ENCODE measurements around the gene EML1. TPM values are rescaled to one million over a fixed set of nuclear protein-coding genes. Genes with fewer than 3 reads are reported as not detected.
A peak's percentile ranks its signal among the peaks of the same experiment; 100 is the strongest.

EML1 gene
- total RNA-seq, 6 experiments from 2014 or later, result 3.3 to 6.8 (median 4.5) TPM

DNA sequence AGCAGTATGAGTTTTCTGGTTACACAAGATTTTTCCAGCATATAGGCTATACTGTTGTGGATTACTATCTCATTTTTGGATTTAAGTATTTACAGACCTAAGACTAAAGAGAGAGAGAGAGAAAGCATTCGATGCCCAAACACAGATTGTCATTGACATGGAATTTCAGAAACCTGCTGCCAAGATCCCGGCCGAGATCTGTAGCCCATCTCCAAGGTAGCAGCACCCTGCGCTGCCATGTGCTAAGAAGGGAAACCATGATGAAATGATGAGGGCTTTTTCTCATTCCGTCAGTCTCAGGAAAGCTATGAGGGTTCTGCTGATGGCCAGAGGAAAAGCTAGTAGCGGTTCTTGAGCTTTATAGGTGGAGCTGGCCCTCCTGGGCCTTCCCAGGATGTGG lies 136.4 kb downstream of the EML1 start:
- DNase-seq, result no peak
- Histone ChIP-seq H3K36me3 (no peaks in the 10 kb centered on the region), H3K27me3 (no peaks in the 10 kb centered on the region), H3K9me3 (no peaks in the 10 kb centered on the region), H3K4me3 (no peak overlapping the region), H3K27ac (no peak overlapping the region), H3K4me1 (peaks cover 0 to 28% (median 5%) of the 10 kb centered on the region in 4 donors)
- WGBS (ENCODE audit: insufficient coverage, low coverage, low lambda C conversion rate, missing lambda C conversion rate), result 91% methylated on average over 6 of the region's 6 CpGs
- intact Hi-C loops (cut with DNase I), result loop anchor here in 1 of 2 donors (10.0 kb wide), 1 partner anchor 75 kb away; no protein-coding TSS in a partner anchor
- no peak for TF ChIP-seq CTCF (IDR thresholded peaks at IDR 0.05)
- no peak for TF ChIP-seq POLR2A (IDR thresholded peaks at IDR 0.05)
- ATAC-seq, result no peak

DNA sequence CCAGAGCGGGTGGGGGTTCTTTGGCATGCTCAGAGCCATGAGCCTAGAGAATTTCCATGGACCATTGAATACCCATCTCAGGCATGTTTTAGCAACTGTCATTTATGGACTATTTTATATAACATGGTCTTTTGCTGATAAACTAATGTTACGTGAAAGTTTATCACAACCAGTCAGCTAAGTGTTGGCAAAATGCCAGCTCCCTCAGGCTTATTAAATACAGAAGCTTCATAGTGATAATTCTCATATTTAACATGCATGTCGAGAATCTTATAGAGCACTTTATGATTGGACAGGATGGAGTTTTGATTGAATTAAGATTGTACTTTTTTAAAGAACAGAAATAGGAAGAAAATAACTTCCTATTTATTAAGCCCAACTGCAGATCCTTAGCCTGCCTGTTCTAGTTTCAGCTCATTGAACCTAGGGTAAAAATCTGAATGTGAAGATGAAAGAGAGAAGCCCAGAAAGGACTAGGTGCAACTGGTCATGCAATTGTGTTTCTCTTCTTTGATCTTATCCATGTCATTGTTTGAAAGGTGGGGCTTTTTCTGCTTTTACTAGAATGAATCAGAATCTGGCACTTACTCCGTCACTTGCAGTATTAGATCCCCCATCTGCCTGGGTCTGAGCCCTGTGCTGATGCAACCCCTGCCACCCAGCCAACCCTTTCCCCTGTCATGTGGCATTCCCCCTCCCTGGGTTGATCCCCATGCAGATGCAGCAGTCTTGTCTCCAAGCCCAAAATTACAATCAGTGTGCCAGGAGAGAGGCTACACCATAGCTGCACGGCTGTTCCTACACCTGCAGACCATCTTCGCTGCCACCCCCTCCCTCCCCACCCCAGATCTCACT lies 137.4 kb downstream of the EML1 start:
- Histone ChIP-seq H3K9me3 (no peaks in the 10 kb centered on the region), H3K36me3 (no peaks in the 10 kb centered on the region), H3K4me3 (no peak overlapping the region), H3K4me1 (peaks cover 0 to 18% (median 1%) of the 10 kb centered on the region in 4 donors), H3K27me3 (no peaks in the 10 kb centered on the region), H3K27ac (no peak overlapping the region)
- TF ChIP-seq POLR2A (IDR thresholded peaks at IDR 0.05), result no peak
- intact Hi-C loops (cut with DNase I), result no loop called here
- DNase-seq (no peak), ATAC-seq (peak; percentile 43 to 80 (median 71))
- WGBS (ENCODE audit: insufficient coverage, low coverage, low lambda C conversion rate, missing lambda C conversion rate), result 50% methylated on average over 4 of the region's 6 CpGs

DNA sequence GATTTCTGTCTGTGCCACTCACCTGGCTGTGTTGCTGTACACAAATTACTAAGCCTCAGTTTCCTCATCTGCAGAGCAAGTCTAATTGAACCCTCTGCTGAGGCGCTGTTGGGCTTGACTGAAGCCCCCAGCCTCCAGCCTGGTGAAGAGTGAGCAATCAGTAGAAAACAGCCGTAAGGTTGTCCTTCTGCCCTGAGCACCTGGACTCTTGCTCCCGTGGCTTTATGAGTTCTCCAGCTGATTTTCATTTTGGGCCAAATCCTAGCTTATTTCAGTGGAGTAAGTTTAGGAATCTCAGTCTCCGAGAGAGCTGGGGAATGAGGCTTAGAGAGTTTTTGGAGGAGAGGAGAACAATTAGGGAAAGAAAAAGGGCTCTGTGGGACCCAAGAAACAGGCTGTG lies 138.1 kb downstream of the EML1 start:
- H3K36me3 ChIP-seq, result no peaks in the 10 kb centered on the region
- intact Hi-C loops (cut with DNase I), result no loop called here
- TF ChIP-seq POLR2A (IDR thresholded peaks at IDR 0.05) (no peak), CTCF (IDR thresholded peaks at IDR 0.05) (no peak)
- H3K4me1 ChIP-seq, result peaks cover 0 to 15% (median 0%) of the 10 kb centered on the region in 4 donors
- H3K27me3 ChIP-seq, result no peaks in the 10 kb centered on the region
- H3K4me3 ChIP-seq, result no peak overlapping the region
- peak overlapping the region in 1 of 3 donors; percentile 13 for H3K27ac ChIP-seq
- H3K9me3 ChIP-seq, result no peaks in the 10 kb centered on the region
- WGBS (ENCODE audit: insufficient coverage, low coverage, low lambda C conversion rate, missing lambda C conversion rate), result 38% methylated on average over 4 of the region's 4 CpGs
- DNase-seq (no peak), ATAC-seq (peak; percentile 64 to 82 (median 70))

GRCh38 chr14:99936056-99936455 lies 142.8 kb downstream of the EML1 start:
- ATAC-seq (no peak), DNase-seq (peak in 1 of 3 donors; percentile 13)
- no peaks in the 10 kb centered on the region for H3K9me3 ChIP-seq
- H3K36me3 ChIP-seq, result no peaks in the 10 kb centered on the region
- 97% methylated on average over 15 of the region's 16 CpGs for WGBS (ENCODE audit: insufficient coverage, low coverage, low lambda C conversion rate, missing lambda C conversion rate)
- no peak overlapping the region for H3K27ac ChIP-seq
- TF ChIP-seq CTCF (IDR thresholded peaks at IDR 0.05) (no peak), POLR2A (IDR thresholded peaks at IDR 0.05) (no peak)
- intact Hi-C loops (cut with DNase I), result no loop called here
- peaks cover 0 to 8% (median 0%) of the 10 kb centered on the region in 4 donors for H3K4me1 ChIP-seq
- H3K4me3 ChIP-seq, result no peak overlapping the region
- no peaks in the 10 kb centered on the region for H3K27me3 ChIP-seq

DNA sequence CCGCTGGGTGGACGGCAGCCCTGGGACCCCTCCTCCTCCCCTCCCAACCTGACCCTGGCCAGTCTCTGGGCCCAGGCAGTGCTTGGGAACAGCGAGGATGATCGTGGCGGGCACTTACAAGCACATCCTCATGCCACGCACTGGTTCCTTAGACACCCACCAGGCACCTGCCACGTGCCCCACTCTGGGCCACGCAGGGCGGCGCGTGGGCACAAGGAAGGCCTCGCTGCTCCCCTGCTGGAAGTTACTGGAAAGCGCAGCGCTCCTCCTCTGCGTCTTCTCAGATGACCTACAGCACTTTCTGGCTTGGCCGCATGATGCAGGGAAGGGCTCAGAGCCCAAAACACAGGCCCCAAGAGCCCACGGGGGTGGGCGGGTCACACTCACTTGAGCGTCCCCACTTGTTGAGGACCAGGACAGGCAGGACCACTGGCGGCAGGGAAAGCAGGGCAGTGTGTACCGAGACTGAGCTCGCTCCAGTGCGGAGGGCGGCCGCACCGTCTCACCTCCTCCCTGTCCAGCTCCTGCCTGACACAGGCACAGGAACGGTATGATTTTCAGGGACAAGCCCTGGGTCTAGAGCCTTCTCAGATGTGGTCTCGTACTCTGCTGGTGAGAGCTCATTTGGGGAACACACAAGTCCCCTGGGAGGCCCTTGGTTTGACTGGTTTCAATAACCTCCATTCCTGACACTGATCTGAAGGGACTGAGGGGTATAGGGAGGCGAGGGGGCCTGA lies 143.7 kb downstream of the EML1 start:
- TF ChIP-seq POLR2A (IDR thresholded peaks at IDR 0.05) (no peak), CTCF (IDR thresholded peaks at IDR 0.05) (no peak)
- intact Hi-C loops (cut with DNase I), result no loop called here
- Histone ChIP-seq H3K4me3 (no peak overlapping the region), H3K27ac (no peak overlapping the region), H3K27me3 (no peaks in the 10 kb centered on the region), H3K36me3 (no peaks in the 10 kb centered on the region), H3K4me1 (peaks cover 0 to 6% (median 0%) of the 10 kb centered on the region in 4 donors), H3K9me3 (no peaks in the 10 kb centered on the region)
- ATAC-seq (peak in 1 of 4 donors; percentile 24), DNase-seq (no peak)
- WGBS (ENCODE audit: insufficient coverage, low coverage, low lambda C conversion rate, missing lambda C conversion rate), result 82% methylated on average over 2 of the region's 29 CpGs

All from right lobe of liver (tissue), 6 donors.